Adrenal gland (tissue), 12 donors: ENCODE results near the gene MACROD2. TPM values are rescaled to one million over a fixed set of nuclear protein-coding genes. Genes with fewer than 3 reads are reported as not detected.

ENCODE experiments used
- DNase-seq, 7 donors: peaks; one replicate each; pipeline ENCODE4 v3.0.0-alpha.2; 2019 to 2020
- H3K27ac ChIP-seq, 5 donors: fragments of 200-600 bp; sonication (generic) in 4 of 5; 1 replicate in 3 of 5; 2 replicates in 2 of 5; pipeline versions ENCODE4 v1.5.1 to v1.8.0; 2016 to 2020; ENCODE audit warnings: mild to moderate bottlenecking in 1 of 5
- H3K27me3 ChIP-seq: fragments of 200-600 bp; 2 replicates; pipeline ENCODE4 v1.8.0; 2021
- H3K36me3 ChIP-seq, 2 donors: fragments of 200-600 bp; replicated peaks in 1 of 2; 1 replicate in 1 of 2; 2 replicates in 1 of 2; pipeline versions ENCODE4 v1.5.1 to v1.8.0; 2018 to 2022
- H3K4me1 ChIP-seq, 2 donors: fragments of 200-600 bp; replicated peaks in 1 of 2; 1 replicate in 1 of 2; 2 replicates in 1 of 2; pipeline versions ENCODE4 v1.5.1 to v1.8.0; 2018 to 2021
- H3K4me3 ChIP-seq, 4 donors: fragments of 200-600 bp; sonication (generic) in 3 of 4; one replicate each; pipeline ENCODE4 v1.5.1; 2016 to 2018
- H3K9me3 ChIP-seq, 3 donors: fragments of 200-600 bp; sonication (generic) in 1 of 3; replicated peaks in 1 of 3; 1 replicate in 2 of 3; 2 replicates in 1 of 3; pipeline versions ENCODE4 v1.5.1 to v1.8.0; 2016 to 2021
- CTCF ChIP-seq, 6 experiments: fragments of 450-650 bp in 4 of 6; fragments of 200-600 bp in 2 of 6; sonication (generic) in 1 of 6; IDR thresholded peaks; 1 replicate in 5 of 6; 2 replicates in 1 of 6; pipeline versions ENCODE4 v1.5.1 to v1.8.0; 2016 to 2021; ENCODE audit warnings: antibody characterized with exemption in 6 of 6, mild to moderate bottlenecking in 2 of 6, moderate library complexity in 1 of 6
- POLR2A ChIP-seq, 2 donors: fragments of 450-650 bp; IDR thresholded peaks; one replicate each; pipeline ENCODE4 v1.6.1; 2017; ENCODE audit warnings: antibody characterized with exemption in 2 of 2, mild to moderate bottlenecking in 2 of 2, moderate library complexity in 1 of 2
- WGBS, 4 donors: extraction: QIAGEN DNeasy Blood & Tissue Kit in 2 of 4; methylation state at CpG; one replicate each; pipeline versions ENCODE4 v1.1.5 to v1.1.7; 2013 to 2017; 5-methylcytosine and 5-hydroxymethylcytosine counted together
- intact Hi-C, 2 donors: fragments of 100-400 bp; cut with DNase I; formaldehyde crosslinking; loops; one replicate each; pipeline versions ENCODE4 v1.14.1 to v1.15.0; 2022 to 2023
- polyA plus RNA-seq, 3 donors: library from polyadenylated mRNA; stranded (reverse); fragments of 200-250 nt in 2 of 3; fragments of 350-450 nt in 1 of 3; fragmentation: Illumina TruSeq in 1 of 3; extraction: RNeasy Lipid Tissue Mini Kit (QIAGEN cat#74804) in 1 of 3; gene quantifications; one replicate each; pipeline ENCODE4 v1.2.3, GENCODE V29; 2013 to 2014
- total RNA-seq, 9 donors: library from RNA; depleted of rRNA in 4 of 9; stranded (reverse); fragments of >200 nt in 4 of 9; fragments of 120-200 nt in 1 of 9; fragmentation: NEBNext Ultra II Directional in 1 of 9; extraction: Animal tissue kit (Norgen Biotek cat#: 25700) in 1 of 9; gene quantifications; one replicate each; pipeline versions ENCODE4 v1.1.0 to v1.2.4, GENCODE V29; 2013 to 2023
- donor health status: healthy with polysubstance abuse.
- donor health status: Bipolar disorder and iron deficiency.
- donor health status: DM: yes; HTN: yes; CAD: no.
- donor health status: DM: no; HTN: no; CAD: no.
- donor health status: DM: no; HTN: no; CAD: no.
- donor health status: DM: yes; HTN: yes; CAD: no.

The MACROD2 gene
- total and polyA plus RNA-seq, 12 donors, result 1.1 to 21.2 (median 6.4) TPM

GRCh38 chr20:15882553-15882952 lies 1887.2 kb downstream of the MACROD2 start:
- DNase-seq, result no peak
- Histone ChIP-seq H3K36me3 (no peaks in the 10 kb centered on the region), H3K27ac (no peak overlapping the region), H3K9me3 (no peaks in the 10 kb centered on the region), H3K4me1 (no peaks in the 10 kb centered on the region), H3K27me3 (no peaks in the 10 kb centered on the region), H3K4me3 (no peak overlapping the region)
- TF ChIP-seq CTCF (IDR thresholded peaks at IDR 0.05), result no peak
- intact Hi-C loops, result no loop called here
- 80 to 87% (median 83%) methylated on average over 4 of the region's 4 CpGs for WGBS, 4 donors

GRCh38 chr20:15886250-15886649 lies 1890.9 kb downstream of the MACROD2 start:
- no peaks in the 10 kb centered on the region for H3K4me1 ChIP-seq
- H3K36me3 ChIP-seq, result no peaks in the 10 kb centered on the region
- intact Hi-C loops, result no loop called here
- no peak overlapping the region for H3K4me3 ChIP-seq
- WGBS, 4 donors, result 90 to 100% (median 94%) methylated on average over 2 of the region's 2 CpGs
- DNase-seq, result no peak
- H3K9me3 ChIP-seq, result no peaks in the 10 kb centered on the region
- TF ChIP-seq CTCF (IDR thresholded peaks at IDR 0.05), result no peak
- no peak for TF ChIP-seq POLR2A (IDR thresholded peaks at IDR 0.05)
- no peaks in the 10 kb centered on the region for H3K27me3 ChIP-seq
- no peak overlapping the region for H3K27ac ChIP-seq

GRCh38 chr20:15887387-15887786 lies 1892.1 kb downstream of the MACROD2 start:
- Histone ChIP-seq H3K4me3 (no peak overlapping the region), H3K27me3 (no peaks in the 10 kb centered on the region), H3K36me3 (no peaks in the 10 kb centered on the region), H3K27ac (no peak overlapping the region), H3K9me3 (no peaks in the 10 kb centered on the region), H3K4me1 (no peaks in the 10 kb centered on the region)
- DNase-seq, result no peak
- WGBS, 4 donors, result 93 to 98% (median 95%) methylated on average over 2 of the region's 2 CpGs
- intact Hi-C loops, result no loop called here
- no peak for TF ChIP-seq POLR2A (IDR thresholded peaks at IDR 0.05)
- no peak for TF ChIP-seq CTCF (IDR thresholded peaks at IDR 0.05)

DNA sequence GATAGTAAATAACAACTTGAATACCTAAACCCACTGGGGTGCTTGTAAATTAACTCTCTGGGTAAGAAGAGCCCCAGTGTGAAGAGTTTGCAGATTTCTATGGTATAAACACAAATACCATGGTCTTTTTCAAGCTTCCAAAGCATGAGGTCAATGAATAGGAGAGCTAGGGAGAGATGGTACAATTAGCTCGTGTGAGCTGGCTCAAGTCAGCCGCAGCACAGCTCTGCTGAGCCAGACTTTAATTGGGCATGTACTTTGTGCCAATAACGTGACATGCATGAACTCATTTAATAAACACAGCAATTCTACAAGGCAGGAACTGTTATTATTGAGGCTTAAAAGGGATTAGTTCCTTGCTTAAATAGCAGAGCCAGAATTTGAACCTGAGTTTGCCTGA lies 1893.7 kb downstream of the MACROD2 start:
- Histone ChIP-seq H3K4me3 (no peak overlapping the region), H3K4me1 (no peaks in the 10 kb centered on the region), H3K27me3 (no peaks in the 10 kb centered on the region), H3K9me3 (no peaks in the 10 kb centered on the region), H3K36me3 (no peaks in the 10 kb centered on the region), H3K27ac (no peak overlapping the region)
- DNase-seq, result no peak
- WGBS, 4 donors, result 81 to 89% (median 86%) methylated on average over 3 of the region's 3 CpGs
- TF ChIP-seq CTCF (IDR thresholded peaks at IDR 0.05), result no peak
- no peak for TF ChIP-seq POLR2A (IDR thresholded peaks at IDR 0.05)
- intact Hi-C loops, result no loop called here
